Gastroesophageal sphincter (tissue), 4 donors: ENCODE data around the gene AMIGO2. TPM values are rescaled to one million over a fixed set of nuclear protein-coding genes. Genes with fewer than 3 reads are reported as not detected.
A peak's percentile ranks its signal among the peaks of the same experiment; 100 is the strongest.

Source experiments
- ATAC-seq: fragments of 150-250 bp; one replicate; pipeline ENCODE4 v1.9.1; 2016; ENCODE audit warnings: mild to moderate bottlenecking, moderate library complexity
- H3K27ac ChIP-seq, 4 donors: fragments of 200-600 bp; sonication (generic) in 3 of 4; 1 replicate in 3 of 4; 2 replicates in 1 of 4; pipeline ENCODE4 v1.5.1; 2016 to 2019
- H3K27me3 ChIP-seq: fragments of 200-600 bp; sonication (generic); one replicate; pipeline ENCODE4 v1.5.1; 2019
- H3K36me3 ChIP-seq, 2 donors: fragments of 200-600 bp; sonication (generic); one replicate each; pipeline ENCODE4 v1.5.1; 2019; ENCODE audit warnings: control low read depth in 1 of 2
- H3K4me1 ChIP-seq, 3 donors: fragments of 200-600 bp; sonication (generic); 1 replicate in 2 of 3; 2 replicates in 1 of 3; pipeline ENCODE4 v1.5.1; 2016 to 2019; ENCODE audit warnings: control low read depth in 2 of 3
- H3K4me3 ChIP-seq, 2 donors: fragments of 200-600 bp; sonication (generic); one replicate each; pipeline ENCODE4 v1.5.1; 2019; ENCODE audit warnings: mild to moderate bottlenecking in 1 of 2, moderate library complexity in 1 of 2
- H3K9me3 ChIP-seq, 3 donors: fragments of 200-600 bp; sonication (generic); one replicate each; pipeline ENCODE4 v1.5.1; 2017 to 2019; ENCODE audit warnings: control low read depth in 2 of 3
- EP300 ChIP-seq: sonication (generic); formaldehyde crosslinking; IDR thresholded peaks from one replicate; pipeline ENCODE4 v1.6.1; 2017; ENCODE audit warnings: antibody characterized with exemption, mild to moderate bottlenecking
- POLR2A ChIP-seq, 2 donors: fragments of 450-650 bp; IDR thresholded peaks; one replicate each; pipeline ENCODE4 v1.6.1; 2017; ENCODE audit warnings: antibody characterized with exemption in 2 of 2, mild to moderate bottlenecking in 2 of 2, moderate library complexity in 1 of 2
- POLR2AphosphoS5 ChIP-seq: sonication (generic); formaldehyde crosslinking; IDR thresholded peaks from one replicate; pipeline ENCODE4 v1.6.1; 2017; ENCODE audit warnings: antibody characterized with exemption
- WGBS, 2 donors: methylation state at CpG; one replicate each; pipeline ENCODE4 v1.1.5; 2018; ENCODE audit warnings: low coverage in 1 of 2; 5-methylcytosine and 5-hydroxymethylcytosine counted together
- total RNA-seq, 4 donors: library from RNA; depleted of rRNA; stranded (reverse); fragments of >200 nt; gene quantifications; one replicate each; pipeline ENCODE4 v1.1.0, GENCODE V29; 2016
- TF ChIP-seq, protein P1 (sequence below), 4 experiments: fragments of 200-600 bp in 2 of 4; fragments of 450-650 bp in 2 of 4; sonication (generic) in 1 of 4; IDR thresholded peaks; one replicate each; pipeline ENCODE4 v1.5.1; 2017 to 2019; ENCODE audit warnings: antibody characterized with exemption in 4 of 4, mild to moderate bottlenecking in 2 of 4, moderate library complexity in 2 of 4

AMIGO2 gene
- total RNA-seq, 4 donors from 2014 or later, result 1.4 to 8.1 (median 3.6) TPM

- WGBS, 2 donors, result 26 to 31% methylated on average over 5 to 7 of the region's 7 CpGs
- TF ChIP-seq POLR2AphosphoS5, result peak; percentile 32
- TF ChIP-seq, protein P1, sequence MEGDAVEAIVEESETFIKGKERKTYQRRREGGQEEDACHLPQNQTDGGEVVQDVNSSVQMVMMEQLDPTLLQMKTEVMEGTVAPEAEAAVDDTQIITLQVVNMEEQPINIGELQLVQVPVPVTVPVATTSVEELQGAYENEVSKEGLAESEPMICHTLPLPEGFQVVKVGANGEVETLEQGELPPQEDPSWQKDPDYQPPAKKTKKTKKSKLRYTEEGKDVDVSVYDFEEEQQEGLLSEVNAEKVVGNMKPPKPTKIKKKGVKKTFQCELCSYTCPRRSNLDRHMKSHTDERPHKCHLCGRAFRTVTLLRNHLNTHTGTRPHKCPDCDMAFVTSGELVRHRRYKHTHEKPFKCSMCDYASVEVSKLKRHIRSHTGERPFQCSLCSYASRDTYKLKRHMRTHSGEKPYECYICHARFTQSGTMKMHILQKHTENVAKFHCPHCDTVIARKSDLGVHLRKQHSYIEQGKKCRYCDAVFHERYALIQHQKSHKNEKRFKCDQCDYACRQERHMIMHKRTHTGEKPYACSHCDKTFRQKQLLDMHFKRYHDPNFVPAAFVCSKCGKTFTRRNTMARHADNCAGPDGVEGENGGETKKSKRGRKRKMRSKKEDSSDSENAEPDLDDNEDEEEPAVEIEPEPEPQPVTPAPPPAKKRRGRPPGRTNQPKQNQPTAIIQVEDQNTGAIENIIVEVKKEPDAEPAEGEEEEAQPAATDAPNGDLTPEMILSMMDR (IDR thresholded peaks at IDR 0.05), result no peak
- no peak for ATAC-seq
- Histone ChIP-seq H3K27me3 (no peaks in the 10 kb centered on the region), H3K4me1 (peaks cover 0 to 34% (median 11%) of the 10 kb centered on the region in 3 donors), H3K36me3 (no peaks in the 10 kb centered on the region), H3K9me3 (no peaks in the 10 kb centered on the region), H3K27ac (peak overlapping the region in 3 of 4 donors; percentile 18 to 62 (median 41)), H3K4me3 (no peak overlapping the region)
These were observed 8.5 kb upstream of the AMIGO2 start for GRCh38 chr12:47088021-47088944.

DNA sequence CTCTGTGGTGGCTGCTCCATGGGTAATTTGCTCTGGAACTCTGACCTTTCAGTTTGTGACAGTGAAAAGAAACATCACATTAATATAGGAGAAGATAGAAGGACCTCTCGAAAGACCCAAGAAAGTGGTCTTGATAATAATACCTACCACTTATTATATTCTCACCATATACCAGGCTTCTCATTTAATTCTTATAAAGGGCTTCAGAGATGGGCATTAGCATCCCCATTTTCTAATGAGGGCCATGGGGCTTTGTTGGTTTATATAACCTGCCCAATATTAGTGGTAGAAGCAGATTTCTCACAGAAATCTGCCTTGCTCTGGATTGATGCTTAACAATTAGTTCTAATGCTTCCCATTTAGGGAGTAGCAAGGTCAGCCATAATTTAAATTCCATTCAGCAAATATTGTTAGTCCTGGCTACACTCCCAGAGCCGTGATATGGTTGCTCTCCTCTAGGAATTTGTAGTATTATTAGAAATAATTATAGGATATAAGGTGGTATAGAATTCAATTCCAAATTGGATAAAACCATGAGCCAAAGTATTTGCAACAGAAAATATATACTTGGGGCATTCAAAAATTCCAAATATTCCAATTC lies 7.4 kb upstream of the AMIGO2 start:
- H3K27me3 ChIP-seq, result no peaks in the 10 kb centered on the region
- TF ChIP-seq POLR2AphosphoS5 (no peak), EP300 (no peak), POLR2A (IDR thresholded peaks at IDR 0.05) (no peak)
- TF ChIP-seq, protein P1 (IDR thresholded peaks at IDR 0.05), result no peak
- no peaks in the 10 kb centered on the region for H3K36me3 ChIP-seq
- H3K9me3 ChIP-seq, result no peaks in the 10 kb centered on the region
- H3K4me1 ChIP-seq, result peaks cover 0 to 34% (median 11%) of the 10 kb centered on the region in 3 donors
- no peak for ATAC-seq
- WGBS, 2 donors, result 0 to 38% methylated on average over 1 to 2 of the region's 2 CpGs
- peak overlapping the region in 2 of 4 donors; percentile 18 to 62 for H3K27ac ChIP-seq
- no peak overlapping the region for H3K4me3 ChIP-seq

GRCh38 chr12:47085815-47086252 lies 6.1 kb upstream of the AMIGO2 start:
- no peak overlapping the region for H3K4me3 ChIP-seq
- peak overlapping the region in 1 of 4 donors; percentile 62 for H3K27ac ChIP-seq
- H3K9me3 ChIP-seq, result no peaks in the 10 kb centered on the region
- ATAC-seq, result no peak
- H3K4me1 ChIP-seq, result peaks cover 0 to 41% (median 11%) of the 10 kb centered on the region in 3 donors
- H3K27me3 ChIP-seq, result no peaks in the 10 kb centered on the region
- H3K36me3 ChIP-seq, result no peaks in the 10 kb centered on the region
- TF ChIP-seq EP300 (no peak), POLR2AphosphoS5 (no peak), POLR2A (IDR thresholded peaks at IDR 0.05) (no peak)
- TF ChIP-seq, protein P1 (IDR thresholded peaks at IDR 0.05), result no peak
- 66 to 72% methylated on average over 2 to 6 of the region's 6 CpGs for WGBS, 2 donors

DNA sequence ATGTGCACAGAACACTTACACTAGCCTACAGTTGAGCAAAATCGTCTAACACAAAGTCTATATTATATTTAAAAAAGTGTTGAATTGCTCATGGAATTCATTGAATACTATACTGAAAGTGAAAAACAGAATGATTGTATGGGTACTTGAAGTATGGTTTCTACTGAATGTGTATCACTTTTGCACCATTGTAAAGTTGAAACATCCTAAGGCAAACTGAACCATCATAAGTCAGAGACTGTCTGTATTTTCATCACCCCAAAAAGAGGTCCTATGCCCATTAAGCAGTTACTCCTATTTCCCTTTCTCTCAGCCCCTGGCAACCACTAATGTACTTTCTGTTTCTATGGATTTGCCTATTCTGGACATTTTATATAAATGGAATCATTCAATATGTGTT lies 4.4 kb upstream of the AMIGO2 start:
- Histone ChIP-seq H3K27ac (peak overlapping the region in 1 of 4 donors; percentile 93), H3K4me1 (peaks cover 0 to 42% (median 11%) of the 10 kb centered on the region in 3 donors), H3K27me3 (no peaks in the 10 kb centered on the region), H3K4me3 (no peak overlapping the region), H3K36me3 (no peaks in the 10 kb centered on the region), H3K9me3 (no peaks in the 10 kb centered on the region)
- TF ChIP-seq POLR2AphosphoS5, result no peak
- TF ChIP-seq, protein P1 (IDR thresholded peaks at IDR 0.05), result no peak
- no peak for TF ChIP-seq POLR2A (IDR thresholded peaks at IDR 0.05)
- no peak for TF ChIP-seq EP300
- ATAC-seq, result no peak
- 70 to 89% methylated on average over 1 of the region's 1 CpG for WGBS, 2 donors
